ENCODE results near the gene ASB3. TPM values are rescaled to one million over a fixed set of nuclear protein-coding genes. Genes with fewer than 3 reads are reported as not detected.

ASB3 gene
- total and polyA plus RNA-seq, 9 of the 15 experiments (the other 6 are each of a cell fraction or from before 2014, with no cell fraction given) = 13.6 to 35.3 (median 18.7) TPM

DNA sequence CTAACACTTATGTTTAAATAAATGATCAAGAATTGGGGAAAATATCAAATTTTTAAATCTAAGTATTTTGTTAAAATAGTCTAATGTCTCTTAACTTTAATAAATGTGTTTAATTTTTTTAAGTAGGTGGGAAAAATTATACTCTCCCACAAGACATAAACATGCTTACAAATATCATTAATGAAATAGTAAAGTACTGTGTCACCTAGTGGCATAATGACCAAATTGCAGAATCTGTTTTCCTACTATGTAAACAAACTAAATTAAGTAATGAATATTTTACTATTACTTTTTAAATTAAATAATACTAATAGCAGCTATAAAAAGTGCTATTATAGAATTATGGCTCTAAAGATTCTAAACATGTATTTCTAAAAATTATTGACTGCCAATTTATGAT lies 71.2 kb downstream of the ASB3 start:
- Histone ChIP-seq H3K36me3 (ENCODE audit: control insufficient read depth, insufficient read depth, low read length) (peaks cover 13% of the 10 kb centered on the region; the same call in 2 of the 3 replicates), H3K4me3 (no peak overlapping the region), H2AFZ (ENCODE audit: low read depth, low read length) (no peak overlapping the region), H4K20me1 (replicated peaks; ENCODE audit: control insufficient read depth, insufficient read depth, low read length) (no peaks in the 10 kb centered on the region), H3K9me1 (ENCODE audit: control insufficient read depth, insufficient read depth, low read length) (no peaks in the 10 kb centered on the region), H3K9me3 (replicated peaks; ENCODE audit: control insufficient read depth, insufficient read depth, low read depth, low read length) (0 out of 2 replicates have a peak, but pooled peaks cover under 1% of the 10 kb centered on the region), H3K4me1 (replicated peaks in 1 of 2; ENCODE audit: control insufficient read depth in 2 of 2, insufficient read depth in 2 of 2, low read length in 2 of 2) (no peaks in the 10 kb centered on the region), H3K79me2 (ENCODE audit: control insufficient read depth, insufficient read depth, low read length) (no peaks in the 10 kb centered on the region), H3K9ac (ENCODE audit: insufficient read depth in 1 of 2, low read depth in 2 of 2, low read length in 2 of 2) (no peak overlapping the region), H3K27ac (ENCODE audit: extremely low read depth, low read depth, low read length) (no peak overlapping the region), H3K4me2 (ENCODE audit: insufficient read depth, low read length) (no peak overlapping the region), H3K27me3 (ENCODE audit: control insufficient read depth in 2 of 2, insufficient read depth in 2 of 2, low read length in 2 of 2) (no peaks in the 10 kb centered on the region)
- POLR2A ChIA-PET = no interaction called here
- intact Hi-C loops (cut with micrococcal nuclease) (no loop called here), in situ Hi-C loops (cut with MboI) (no loop called here)
- DNase-seq (ENCODE audit: extremely low read depth in 1 of 4, low spot score in 3 of 4) (peak in 1 of 4 experiments; percentile 3), FAIRE-seq (no peak), ATAC-seq (0 out of 3 replicates have a peak, but pooled peaks have one; percentile 53)
- no TSS peak for BruUV-seq (replicated peaks)
- CTCF ChIA-PET (ENCODE audit: low intra/inter-chr PET ratio) = no interaction called here
- TF ChIP-seq HDAC8 (tag; IDR thresholded peaks at IDR 0.05) (no peak), DIDO1 (tag; IDR thresholded peaks at IDR 0.05; ENCODE audit: low read depth) (no peak), RAD21 (CRISPR knock-in tag; conservative IDR thresholded peaks at IDR 0.05 in 1 of 2, IDR thresholded peaks at IDR 0.05 in 1 of 2) (peak in 1 of 2 experiments; percentile 58; a peak in 2 of 4 replicates), ZNF133 (CRISPR knock-in tag; IDR thresholded peaks at IDR 0.05) (no peak), KLF16 (IDR thresholded peaks at IDR 0.05) (0 out of 2 replicates have a peak, but pooled peaks have one; percentile 18), ZNF263 (CRISPR knock-in tag; IDR thresholded peaks at IDR 0.05; ENCODE audit: borderline replicate concordance) (no peak), FOXK2 (conservative IDR thresholded peaks at IDR 0.05 in 1 of 2, IDR thresholded peaks at IDR 0.05 in 1 of 2; ENCODE audit: low read depth in 2 of 2) (0 out of 4 replicates have a peak, but pooled peaks of 1 of the 2 experiments have one; percentile 25), PTRF (tag; IDR thresholded peaks at IDR 0.05) (no peak)
- TF ChIP-seq, protein P1, sequence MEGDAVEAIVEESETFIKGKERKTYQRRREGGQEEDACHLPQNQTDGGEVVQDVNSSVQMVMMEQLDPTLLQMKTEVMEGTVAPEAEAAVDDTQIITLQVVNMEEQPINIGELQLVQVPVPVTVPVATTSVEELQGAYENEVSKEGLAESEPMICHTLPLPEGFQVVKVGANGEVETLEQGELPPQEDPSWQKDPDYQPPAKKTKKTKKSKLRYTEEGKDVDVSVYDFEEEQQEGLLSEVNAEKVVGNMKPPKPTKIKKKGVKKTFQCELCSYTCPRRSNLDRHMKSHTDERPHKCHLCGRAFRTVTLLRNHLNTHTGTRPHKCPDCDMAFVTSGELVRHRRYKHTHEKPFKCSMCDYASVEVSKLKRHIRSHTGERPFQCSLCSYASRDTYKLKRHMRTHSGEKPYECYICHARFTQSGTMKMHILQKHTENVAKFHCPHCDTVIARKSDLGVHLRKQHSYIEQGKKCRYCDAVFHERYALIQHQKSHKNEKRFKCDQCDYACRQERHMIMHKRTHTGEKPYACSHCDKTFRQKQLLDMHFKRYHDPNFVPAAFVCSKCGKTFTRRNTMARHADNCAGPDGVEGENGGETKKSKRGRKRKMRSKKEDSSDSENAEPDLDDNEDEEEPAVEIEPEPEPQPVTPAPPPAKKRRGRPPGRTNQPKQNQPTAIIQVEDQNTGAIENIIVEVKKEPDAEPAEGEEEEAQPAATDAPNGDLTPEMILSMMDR (IDR thresholded peaks at IDR 0.05 in 2 of 3, conservative IDR thresholded peaks at IDR 0.05 in 1 of 3; ENCODE audit: insufficient read depth in 2 of 3, low read depth in 1 of 3, low read length in 3 of 3) = peak in 2 of 3 experiments; percentile 5 to 61; a peak in 2 of 6 replicates
- TF ChIP-seq, protein P2, sequence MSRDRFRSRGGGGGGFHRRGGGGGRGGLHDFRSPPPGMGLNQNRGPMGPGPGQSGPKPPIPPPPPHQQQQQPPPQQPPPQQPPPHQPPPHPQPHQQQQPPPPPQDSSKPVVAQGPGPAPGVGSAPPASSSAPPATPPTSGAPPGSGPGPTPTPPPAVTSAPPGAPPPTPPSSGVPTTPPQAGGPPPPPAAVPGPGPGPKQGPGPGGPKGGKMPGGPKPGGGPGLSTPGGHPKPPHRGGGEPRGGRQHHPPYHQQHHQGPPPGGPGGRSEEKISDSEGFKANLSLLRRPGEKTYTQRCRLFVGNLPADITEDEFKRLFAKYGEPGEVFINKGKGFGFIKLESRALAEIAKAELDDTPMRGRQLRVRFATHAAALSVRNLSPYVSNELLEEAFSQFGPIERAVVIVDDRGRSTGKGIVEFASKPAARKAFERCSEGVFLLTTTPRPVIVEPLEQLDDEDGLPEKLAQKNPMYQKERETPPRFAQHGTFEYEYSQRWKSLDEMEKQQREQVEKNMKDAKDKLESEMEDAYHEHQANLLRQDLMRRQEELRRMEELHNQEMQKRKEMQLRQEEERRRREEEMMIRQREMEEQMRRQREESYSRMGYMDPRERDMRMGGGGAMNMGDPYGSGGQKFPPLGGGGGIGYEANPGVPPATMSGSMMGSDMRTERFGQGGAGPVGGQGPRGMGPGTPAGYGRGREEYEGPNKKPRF (IDR thresholded peaks at IDR 0.05; ENCODE audit: low read depth, low read length) = no peak
- TF ChIP-seq, protein P3, sequence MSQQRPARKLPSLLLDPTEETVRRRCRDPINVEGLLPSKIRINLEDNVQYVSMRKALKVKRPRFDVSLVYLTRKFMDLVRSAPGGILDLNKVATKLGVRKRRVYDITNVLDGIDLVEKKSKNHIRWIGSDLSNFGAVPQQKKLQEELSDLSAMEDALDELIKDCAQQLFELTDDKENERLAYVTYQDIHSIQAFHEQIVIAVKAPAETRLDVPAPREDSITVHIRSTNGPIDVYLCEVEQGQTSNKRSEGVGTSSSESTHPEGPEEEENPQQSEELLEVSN (IDR thresholded peaks at IDR 0.05; ENCODE audit: borderline replicate concordance in 1 of 2, extremely low read depth in 1 of 2, insufficient read depth in 1 of 2, insufficient read length in 1 of 2, low read depth in 1 of 2, low read length in 1 of 2, poor library complexity in 1 of 2, severe bottlenecking in 1 of 2) = no peak
- TF ChIP-seq, protein P4, sequence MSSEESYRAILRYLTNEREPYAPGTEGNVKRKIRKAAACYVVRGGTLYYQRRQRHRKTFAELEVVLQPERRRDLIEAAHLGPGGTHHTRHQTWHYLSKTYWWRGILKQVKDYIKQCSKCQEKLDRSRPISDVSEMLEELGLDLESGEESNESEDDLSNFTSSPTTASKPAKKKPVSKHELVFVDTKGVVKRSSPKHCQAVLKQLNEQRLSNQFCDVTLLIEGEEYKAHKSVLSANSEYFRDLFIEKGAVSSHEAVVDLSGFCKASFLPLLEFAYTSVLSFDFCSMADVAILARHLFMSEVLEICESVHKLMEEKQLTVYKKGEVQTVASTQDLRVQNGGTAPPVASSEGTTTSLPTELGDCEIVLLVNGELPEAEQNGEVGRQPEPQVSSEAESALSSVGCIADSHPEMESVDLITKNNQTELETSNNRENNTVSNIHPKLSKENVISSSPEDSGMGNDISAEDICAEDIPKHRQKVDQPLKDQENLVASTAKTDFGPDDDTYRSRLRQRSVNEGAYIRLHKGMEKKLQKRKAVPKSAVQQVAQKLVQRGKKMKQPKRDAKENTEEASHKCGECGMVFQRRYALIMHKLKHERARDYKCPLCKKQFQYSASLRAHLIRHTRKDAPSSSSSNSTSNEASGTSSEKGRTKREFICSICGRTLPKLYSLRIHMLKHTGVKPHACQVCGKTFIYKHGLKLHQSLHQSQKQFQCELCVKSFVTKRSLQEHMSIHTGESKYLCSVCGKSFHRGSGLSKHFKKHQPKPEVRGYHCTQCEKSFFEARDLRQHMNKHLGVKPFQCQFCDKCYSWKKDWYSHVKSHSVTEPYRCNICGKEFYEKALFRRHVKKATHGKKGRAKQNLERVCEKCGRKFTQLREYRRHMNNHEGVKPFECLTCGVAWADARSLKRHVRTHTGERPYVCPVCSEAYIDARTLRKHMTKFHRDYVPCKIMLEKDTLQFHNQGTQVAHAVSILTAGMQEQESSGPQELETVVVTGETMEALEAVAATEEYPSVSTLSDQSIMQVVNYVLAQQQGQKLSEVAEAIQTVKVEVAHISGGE (CRISPR knock-in tag; IDR thresholded peaks at IDR 0.05) = no peak
